DOHH2 (cell line): ENCODE measurements around the gene KHNYN.
"Not testable (repeated sequence)": the region's sequence is repeated elsewhere in the genome, so short reads cannot be mapped to it uniquely, and the experiment has no call there.

Experiments used
- CTCF ChIP-seq: fragments of 200-600 bp; sonication (generic); IDR thresholded peaks from one replicate; pipeline ENCODE4 v1.5.1; 2014; ENCODE audit warnings: antibody characterized with exemption, mild to moderate bottlenecking, low read depth, low read length; ENCODE audit not compliant: poor library complexity, severe bottlenecking
- EZH2phosphoT487 ChIP-seq: fragments of 200-600 bp; sonication (generic); IDR thresholded peaks from 2 replicates; pipeline ENCODE4 v1.6.1; 2017; ENCODE audit warnings: borderline replicate concordance, mild to moderate bottlenecking, antibody characterized with exemption, low read length, moderate library complexity, mixed read lengths

DNA sequence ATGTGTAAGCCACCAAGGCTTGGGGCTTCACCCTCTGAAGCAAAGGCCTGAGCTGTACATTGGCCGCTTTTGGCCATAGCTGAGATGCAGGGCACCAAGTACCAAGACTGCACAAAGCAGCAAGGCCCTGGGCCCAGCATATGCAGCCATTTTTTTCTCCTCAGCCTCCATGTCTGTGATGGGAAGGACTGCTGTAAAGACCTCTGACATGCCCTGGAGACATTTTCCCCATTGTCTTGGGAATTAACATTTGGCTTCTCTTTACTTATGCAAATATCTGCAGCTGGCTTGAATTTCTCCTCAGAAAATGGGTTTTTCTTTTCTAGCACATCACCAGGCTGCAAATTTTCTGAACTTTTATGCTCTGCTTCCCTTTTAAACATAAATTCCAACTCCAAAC, 50.2 kb downstream of the KHNYN start:
- TF ChIP-seq CTCF, EZH2phosphoT487: not testable (repeated sequence)
